ENCODE data around the gene PDE9A.
"Not testable (repeated sequence)": the region's sequence is repeated elsewhere in the genome, so short reads cannot be mapped to it uniquely, and the experiment has no call there.

Gene PDE9A

DNA sequence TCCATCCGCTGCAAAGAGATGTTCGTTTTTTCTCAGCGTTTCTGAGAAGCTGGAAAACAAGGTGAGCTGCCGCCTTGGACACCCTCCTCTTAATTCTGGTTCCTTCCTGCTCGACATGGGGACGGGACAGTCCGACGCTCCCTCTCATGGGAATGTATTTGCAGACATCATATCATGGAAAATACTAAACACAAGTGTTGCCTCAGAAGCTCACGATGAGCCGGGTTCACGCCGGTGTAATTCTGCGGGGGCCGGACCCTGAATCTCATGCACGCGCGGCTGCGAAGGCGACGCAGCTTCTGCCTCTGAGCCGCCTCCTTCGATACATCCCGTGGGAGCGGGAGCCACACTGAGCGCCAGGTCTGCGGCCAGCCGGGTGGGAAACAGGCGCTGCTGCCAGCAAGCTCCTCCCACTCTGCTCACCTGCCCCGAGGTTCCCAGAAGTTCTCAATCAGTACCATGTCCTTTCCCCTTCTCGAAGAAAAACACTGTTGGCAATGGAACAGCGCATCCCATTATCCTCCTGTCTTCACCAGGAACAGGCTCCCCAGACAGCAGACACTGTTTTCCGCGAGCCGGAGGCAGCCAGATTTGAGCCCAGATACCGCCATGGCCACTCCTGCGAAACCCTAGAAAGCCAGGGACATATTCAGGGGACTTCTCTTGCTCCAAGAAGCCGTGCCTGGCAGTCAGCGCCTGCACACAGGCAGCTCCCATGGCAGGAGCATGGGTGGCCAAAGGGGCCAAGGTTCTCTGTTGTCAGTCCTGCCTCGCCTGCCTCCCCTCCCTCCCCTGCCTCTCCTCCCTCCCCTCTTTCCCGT lies 127.9 kb downstream of the PDE9A start:
- DNase-seq, result no peak

DNA sequence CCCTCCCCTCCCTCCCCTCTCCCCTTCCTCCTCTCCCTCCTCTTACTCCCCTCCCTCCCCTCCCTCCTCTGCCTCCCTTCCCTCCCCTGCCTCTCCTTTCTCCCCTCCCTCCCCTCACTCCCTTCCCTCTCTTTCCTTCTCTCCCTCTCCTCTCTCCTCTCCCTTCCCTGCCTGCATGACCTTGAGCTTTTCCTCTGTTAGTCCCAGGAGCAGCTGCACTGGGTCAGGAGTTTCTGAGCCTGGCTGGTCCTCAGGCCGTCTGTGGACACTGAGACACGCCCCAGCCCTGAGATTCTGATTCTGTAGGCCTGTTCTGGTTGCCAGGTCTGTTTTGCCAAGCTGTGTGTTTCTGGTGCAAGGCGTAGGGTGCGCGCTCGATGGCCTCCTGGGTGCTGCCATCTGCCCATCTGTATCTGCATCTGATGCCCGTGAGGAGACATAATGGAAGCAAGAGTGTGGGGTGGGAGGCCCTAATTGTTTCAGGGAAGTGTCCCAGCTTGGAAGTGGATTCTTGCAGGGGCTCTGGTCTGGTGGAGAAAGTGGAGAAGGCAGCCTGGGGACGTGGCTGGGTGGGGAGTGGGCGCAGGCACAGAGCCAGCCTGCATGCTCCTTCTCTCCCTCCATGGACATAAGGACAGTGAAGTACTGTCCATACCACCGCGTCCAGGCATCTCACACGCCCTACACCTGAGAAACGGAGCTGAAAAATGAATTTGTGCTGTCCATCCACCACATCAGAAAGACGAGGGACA lies 128.7 kb downstream of the PDE9A start:
- no peak for DNase-seq

DNA sequence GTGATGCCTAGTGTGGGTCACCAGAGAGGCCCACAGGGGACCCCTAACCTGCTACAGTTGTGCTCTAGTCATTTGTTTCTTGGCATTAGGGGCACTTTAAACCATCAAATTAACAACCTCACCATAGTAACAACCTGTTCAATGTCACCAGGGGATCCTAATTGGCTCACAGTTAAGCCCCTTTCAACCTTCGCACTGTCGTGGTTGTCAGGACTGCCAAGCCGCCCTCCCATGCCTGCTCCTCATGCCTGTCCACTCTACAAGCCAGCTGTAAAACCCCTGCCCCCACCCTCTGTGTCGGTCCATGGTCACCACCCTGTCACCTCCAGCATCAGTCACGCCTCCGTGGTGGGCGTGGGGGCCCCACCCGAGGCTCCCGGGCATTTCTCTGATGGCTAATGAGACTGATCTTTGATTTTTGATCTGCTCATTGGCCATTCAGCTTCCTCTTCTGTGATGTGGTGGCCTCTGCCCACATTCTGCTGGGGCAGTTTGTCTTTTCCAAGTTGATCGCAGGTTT lies 129.4 kb downstream of the PDE9A start:
- no peak for DNase-seq

DNA sequence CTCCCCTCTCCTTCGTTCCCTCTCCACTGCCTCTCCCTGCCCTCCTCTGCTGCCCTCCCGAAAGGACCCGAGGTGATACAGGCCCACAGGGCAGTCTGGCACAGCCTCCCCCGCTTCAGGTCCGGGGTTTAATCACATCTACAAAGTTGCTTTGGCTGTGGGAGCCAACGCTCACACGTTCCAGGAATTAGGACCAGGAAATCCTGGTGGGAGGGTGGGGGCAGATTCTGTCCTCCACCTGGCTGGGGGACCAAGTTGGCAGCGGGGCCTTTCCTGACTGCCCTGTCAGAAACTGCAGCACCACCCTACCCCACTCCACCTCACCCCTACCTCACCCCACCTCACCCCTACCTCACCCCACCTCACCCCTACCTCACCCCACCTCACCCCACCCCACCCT lies 130.9 kb downstream of the PDE9A start:
- DNase-seq, result no peak

DNA sequence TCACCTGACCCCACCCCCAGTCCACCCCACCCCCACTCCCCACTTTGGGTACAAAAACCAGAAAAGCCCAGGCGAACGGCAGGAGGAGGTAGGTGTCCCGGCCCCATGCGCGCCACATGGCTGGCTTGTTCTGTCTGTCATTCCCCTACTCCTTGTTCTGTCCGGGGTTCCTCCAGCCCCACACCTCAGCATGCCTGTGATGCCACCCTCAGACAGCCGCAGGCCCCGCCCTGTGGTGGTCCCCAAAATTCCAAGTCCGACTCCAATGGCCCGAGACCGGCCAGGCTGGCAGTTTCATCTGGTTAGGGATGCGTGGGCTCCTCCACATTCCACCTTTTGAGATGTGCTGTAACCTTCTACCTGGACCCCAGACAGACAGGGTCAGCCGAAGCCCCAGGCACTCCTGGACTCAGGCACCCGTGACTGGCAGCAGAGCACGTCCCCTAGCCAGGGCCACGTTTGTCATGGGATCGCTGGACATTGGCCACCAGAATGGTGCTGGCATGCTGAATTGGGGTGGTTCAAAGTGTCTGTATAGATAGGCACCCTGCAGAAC lies 131.6 kb downstream of the PDE9A start:
- DNase-seq, result no peak

DNA sequence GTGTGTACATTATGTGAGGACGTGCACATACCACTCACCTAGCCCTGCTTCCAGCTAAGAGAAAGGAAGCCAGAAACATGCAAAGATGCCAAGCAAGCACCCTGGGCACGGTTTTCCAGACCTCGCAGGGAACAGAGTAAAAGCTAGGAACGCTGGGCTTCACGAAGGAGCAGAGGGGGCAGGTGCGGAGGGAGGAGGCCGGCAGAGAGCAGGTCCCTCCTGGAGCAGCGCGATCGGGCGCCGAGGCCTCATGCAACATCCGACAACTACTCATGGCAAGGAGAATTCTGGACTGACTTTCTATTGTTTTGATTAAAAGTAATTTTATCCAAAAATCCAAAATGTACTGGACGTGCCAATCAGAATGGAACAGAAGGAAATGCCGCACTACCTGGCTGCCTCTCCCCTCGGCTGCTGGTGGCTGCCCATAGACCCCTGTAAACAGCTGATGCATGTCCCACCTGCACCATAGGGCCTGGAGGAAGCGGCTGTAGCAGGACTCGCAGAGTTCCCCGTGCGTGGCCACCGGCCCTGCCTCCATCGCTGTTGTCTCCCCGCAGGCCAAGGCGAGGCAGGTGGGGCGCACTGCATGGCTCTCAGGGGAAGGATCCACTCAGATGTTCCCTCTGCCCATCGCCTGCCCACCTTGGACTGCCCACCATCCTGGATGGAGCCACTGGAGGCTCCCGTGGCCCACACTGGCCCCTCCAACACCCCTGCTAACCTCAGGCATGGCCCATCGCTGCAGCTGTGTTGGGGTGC lies 132.4 kb downstream of the PDE9A start:
- DNase-seq, result no peak

DNA sequence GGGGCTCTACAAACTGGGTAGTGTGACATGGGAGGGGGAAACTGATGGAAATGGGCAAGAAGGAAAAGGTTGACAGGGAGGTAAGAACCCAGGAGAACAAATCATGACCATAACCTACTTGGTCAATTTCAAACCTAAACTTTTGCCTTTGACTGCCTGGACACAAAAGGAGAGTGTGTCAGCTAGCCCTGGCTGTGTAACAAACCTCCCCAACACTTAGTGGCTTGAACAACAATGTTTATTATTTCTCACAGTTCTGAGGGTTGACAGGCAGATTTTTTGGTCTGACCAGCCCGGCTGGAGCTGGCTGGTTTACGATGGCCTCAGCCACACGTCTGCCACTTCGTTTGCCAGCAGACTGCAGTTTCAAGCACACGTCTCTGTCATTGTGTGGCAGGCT lies 133.5 kb downstream of the PDE9A start:
- DNase-seq, result no peak

DNA sequence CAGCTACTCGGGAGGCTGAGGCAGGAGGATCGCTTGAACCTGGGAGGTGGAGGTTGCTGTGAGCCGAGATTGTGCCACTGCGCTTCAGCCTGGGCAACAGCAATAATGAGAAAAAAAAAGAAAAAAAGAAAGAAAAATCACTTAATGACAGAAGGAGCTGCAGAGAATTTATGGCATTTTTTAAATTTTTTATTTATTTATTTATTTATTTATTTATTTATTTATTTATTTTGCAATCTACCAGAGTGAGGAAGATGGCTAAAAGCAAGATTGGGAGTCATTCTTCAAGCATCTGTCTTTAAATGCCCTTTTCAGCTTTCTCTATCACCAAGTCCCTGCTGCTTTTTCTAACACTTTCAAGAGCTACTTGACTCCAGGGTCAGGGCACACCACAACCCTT lies 134.2 kb downstream of the PDE9A start:
- no peak for DNase-seq

DNA sequence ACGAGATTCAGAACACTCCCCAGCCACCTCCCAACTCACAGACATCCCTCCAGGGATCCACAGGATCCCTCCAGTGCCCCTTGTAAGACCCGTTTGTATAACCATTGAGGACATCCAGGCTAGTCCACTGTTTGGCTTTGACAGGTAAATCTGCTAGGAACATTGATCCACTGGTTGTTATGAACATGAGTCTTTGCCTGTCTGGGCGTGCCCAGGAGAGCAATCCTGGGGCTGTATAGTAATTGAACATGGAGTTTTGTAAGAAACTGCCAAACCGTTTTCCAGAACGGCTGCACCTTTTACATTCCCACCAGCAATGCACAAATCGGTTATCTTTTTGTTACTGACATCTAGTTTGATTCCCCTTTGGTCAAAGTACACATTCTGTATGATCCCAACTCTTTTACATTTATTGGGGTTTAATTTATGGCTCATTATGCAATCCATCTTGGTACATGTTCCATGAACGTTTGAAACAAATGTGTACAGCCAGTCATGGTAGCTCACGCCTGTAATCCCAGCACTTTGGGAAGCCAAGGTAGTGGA lies 137.2 kb downstream of the PDE9A start:
- DNase-seq, result no peak

DNA sequence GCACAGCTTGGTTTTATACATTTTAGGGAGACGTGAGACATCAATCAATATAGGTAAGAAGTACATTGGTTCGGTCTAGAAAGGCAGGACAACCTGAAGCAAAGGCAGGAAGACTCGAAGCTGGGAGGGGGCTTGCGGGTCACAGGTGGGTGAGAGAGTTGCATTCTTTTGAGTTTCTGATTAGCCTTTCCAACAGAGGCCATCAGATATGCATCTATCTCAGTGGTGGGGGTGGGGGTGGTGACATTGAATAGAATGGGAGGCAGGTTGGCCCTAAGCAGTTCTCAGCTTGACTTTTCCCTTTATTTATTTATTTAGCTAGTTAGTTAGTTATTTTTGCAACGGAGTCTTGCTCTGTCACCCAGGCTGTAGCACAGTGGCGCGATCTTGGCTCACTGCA lies 140.4 kb downstream of the PDE9A start:
- DNase-seq, result no peak

DNA sequence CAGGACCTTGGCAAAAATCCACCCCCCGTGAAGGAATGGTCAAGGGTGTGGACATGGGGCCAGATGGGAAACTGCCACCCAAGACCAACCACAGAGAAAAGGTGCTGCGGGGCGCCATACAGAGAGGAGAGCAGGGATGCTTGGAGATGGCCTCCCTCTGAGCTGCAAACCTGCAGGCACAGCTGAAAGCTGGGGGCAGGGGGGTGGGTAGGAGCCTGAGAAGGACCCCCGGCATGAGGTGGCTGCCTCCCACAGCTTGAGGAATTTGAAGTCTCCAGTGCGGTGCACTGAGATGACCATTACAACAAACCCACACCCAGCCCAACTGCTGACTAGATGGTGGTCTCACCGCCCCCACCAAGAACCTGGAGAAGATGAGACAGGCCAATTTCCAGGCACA lies 141.1 kb downstream of the PDE9A start:
- DNase-seq, result no peak

DNA sequence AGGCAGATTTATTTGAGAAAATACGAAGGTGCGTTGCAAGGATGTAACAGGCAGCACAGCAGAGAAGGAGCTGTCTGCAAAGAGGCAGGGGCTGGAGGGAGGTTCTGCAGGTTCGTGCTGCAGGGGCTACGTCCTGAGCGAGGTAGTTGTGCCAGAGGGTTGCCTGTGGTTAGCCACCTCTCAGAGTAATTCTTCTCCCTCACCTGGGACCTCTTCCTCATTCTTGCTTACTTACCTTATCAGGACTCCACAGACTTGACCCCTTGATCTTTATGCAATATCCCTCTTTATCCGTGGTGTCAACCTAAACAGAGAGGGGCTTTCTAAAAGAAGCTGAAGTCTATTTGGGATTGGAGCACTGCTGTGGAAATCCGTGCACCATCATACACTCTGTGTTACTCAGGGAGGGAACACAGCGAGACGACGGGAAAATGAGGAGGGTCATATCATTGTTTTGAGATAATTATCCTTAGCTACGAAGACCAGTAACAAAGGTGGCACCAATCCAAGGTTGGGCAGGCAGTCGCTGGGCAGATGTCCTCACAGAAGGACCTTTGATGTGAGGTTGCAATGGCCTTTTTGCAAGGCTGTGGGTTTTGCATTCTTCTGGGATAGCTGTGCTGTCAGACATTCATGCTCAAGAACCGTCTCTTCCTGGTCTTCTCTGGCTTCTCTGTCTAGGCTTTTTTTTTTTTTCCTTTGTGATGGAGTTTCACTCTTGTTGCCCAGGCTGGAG lies 143.1 kb downstream of the PDE9A start:
- DNase-seq, result no peak

DNA sequence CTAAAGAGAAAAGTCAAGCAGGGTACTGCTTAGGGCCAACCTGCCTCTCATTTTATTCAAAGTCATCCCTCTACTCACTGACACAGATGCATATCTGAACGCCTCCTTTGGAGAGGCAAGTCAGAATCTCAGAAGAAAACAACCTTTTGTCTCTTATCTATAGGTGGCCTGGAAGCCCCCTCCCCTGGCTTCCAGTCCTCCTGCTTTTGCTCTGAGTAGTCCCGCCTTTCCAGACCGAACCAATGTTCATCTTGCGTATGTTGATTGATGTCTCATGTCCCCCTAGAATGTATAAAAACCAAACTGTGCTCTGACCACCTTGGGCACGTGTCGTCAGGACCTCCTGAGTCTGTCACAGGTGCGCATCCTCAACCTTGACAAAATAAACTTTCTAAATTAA lies 144.1 kb downstream of the PDE9A start:
- no peak for DNase-seq

DNA sequence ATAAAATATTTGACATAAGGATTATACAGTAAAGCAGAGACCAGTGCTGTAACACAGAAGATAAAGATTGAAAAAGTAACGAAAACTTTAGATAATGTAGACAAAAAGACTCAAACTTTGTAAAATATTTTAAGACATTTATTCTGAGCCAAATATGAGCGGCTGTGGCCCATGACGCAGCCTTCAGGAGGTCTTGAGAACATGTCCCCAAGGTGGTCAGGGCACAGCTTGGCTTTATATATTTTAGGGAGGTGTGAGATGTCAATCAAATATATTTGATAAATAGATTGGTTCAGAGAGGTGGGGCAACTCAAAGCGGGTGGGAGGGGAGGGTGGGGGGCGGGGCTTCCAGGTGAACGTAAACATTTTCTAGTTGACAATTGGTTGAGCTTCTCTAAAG lies 144.7 kb downstream of the PDE9A start:
- no peak for DNase-seq

DNA sequence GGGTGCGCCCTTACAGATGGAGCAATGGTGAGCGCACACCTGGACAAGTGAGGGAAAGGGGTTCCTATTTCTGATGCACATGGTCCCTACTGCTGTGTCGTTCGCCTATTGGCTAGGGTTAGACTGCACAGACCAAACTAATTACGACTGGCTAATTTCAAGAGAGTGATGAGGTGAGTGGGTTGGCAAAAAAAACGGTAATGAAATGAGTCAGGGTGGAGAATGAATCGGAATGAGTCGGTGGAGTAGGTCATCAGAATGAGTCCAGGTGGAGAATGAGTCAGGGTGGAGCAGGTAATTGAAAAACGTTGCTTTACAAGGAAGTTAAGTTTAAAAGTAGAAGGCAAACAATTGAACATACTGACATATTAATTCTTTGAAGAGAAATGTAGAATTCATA lies 146.1 kb downstream of the PDE9A start:
- DNase-seq, result no peak

DNA sequence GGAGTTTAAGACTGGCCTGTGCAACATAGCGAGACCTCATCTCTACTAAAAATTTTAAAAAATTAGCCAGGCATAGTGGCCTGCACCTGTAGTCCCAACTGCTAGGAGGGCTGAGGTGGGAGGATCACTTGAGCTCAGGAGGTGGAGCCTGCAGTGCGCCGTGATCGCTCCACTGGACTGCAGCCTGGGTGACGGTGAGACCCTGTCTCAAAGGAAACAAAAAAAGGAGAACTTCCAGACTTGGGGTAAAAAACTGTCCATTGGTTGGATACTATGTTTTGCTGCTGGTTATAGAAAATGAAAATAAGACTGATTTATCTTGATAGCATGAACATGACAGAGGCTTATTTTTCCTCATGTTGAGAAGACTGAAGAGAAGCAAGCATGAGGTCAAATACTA lies 146.5 kb downstream of the PDE9A start:
- DNase-seq, result no peak

DNA sequence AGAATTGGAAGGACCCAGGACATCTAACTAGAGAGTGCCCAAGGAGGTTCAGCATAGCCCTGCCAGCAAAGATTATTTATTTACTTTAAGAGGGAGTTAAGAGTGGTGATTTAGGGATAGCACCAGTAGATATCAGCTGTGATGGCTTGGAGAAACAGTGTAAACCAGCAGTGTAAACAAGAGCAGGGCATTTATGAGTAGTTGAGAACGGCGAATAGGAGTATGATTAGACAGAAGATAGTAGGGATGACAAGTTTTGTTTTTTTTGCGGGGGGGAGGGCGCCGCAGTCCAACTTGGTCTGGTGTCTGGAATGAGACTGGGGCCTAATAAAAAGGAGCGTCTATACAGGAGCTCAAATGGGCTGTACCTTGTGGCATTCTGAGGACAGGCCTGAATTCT lies 148.2 kb downstream of the PDE9A start:
- DNase-seq, result not testable (repeated sequence)

DNA sequence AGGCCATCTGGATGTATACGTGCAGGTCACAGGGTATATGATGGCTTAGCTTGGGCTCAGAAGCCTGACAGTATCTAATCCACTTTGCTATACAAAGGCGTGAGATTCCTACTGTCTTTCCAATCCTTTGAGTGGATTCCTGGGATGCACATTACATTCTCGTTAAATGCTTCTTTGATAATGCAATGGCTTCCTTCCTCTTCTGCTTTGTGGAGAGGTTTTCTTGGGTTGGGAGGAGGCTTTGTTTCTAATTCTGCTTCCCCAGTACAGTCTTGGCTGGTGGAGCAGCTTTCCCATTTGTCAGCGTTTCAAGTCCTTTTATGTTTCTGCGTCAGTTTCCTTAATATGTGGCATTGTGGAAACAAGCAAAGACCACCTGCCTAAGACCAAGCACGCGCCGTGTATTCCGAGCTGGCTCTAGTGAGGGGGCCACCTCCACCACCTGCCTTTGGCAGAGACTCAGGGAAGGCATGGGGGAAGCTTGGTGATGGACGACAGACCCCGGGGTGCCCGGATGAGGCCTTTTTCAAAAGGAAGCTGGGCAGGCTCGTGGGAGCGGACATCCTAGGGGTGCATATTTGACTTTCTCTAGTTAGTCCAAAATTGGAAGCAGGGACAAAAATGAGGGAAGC lies 153.2 kb downstream of the PDE9A start:
- DNase-seq, result no peak

DNA sequence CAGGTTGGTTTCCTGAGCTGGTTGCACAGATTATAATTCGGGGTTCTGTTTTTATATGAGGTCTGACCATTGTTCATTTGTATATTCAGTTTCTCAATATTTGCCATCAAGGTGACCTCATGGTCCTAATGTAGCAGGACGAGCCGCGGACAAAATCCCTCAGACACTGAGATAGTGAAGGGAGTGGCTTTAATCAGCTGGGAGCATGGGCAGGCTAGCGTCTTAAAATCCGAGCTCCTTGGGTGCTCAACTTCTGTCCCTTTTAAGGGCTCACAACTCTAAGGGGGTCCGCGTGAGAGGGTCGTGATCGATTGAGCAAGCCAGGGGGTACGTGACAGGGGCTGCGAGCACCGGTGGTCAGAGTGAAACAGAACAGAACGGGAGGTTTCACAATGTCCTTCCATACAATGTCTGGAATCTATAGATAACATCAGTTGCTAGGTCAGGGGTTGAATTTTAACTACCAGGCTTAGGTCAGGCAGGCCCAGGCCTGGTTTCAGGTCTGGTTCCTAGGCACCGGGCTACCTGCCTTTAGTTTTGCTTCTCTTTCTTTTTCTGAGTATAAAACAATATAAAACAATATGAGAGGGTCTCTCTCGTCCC lies 154.0 kb downstream of the PDE9A start:
- DNase-seq, result not testable (repeated sequence)

DNA sequence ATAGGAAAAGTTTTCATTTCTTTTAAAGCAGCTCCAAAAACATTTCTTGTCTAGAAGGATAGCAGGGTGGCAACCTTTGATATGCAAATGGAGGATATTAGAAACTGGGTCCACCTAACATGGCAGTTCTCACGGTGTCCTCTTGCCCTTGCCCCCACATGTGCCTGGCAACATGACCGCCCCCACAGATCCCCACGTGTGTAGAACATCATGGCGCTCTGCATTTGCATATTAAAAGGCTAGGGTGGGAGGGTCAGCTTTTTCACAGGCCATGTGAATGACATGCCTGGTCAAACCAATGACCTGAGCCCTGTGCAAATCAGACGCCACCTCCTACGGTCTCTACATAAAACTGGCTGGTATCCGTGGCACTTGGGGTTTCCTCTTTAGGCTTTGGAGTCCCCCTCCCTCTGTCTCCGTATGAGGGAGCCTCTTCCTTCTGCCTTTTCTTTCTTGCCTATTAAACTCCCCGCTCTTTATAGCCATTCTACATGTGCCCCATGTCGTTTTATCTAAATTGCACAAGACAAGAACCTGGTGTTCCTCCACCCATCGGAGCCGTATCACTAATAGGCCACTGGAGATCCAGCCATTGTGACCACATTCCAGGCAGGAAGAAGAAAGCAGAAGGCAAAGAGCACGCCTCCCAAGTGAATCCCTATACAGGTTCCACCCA lies 154.7 kb downstream of the PDE9A start:
- DNase-seq, result no peak

DNA sequence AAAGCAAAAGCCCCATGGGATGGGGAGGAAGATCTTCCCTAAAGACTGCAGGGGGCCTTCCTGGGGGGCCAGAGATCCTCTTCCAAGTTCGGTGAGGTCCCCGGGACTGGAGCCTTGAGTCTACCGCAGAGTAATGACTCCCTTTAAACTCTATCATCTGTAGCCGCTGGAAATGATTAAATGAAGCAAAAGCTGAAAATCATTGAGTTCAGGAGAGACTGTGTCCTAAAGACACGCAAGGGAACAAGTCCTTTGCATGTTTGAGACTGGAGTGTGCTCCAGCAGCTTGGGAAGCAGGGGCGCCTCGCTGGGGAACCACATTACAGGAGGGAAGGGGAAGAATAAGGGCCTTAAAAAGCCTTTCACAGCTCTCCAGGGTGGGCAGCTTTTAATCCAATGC lies 155.8 kb downstream of the PDE9A start:
- DNase-seq, result no peak
